ENCODE data around the gene SCT. TPM values are rescaled to one million over a fixed set of nuclear protein-coding genes. Genes with fewer than 3 reads are reported as not detected.

The SCT gene
- total RNA-seq, 1 experiment from 2014 or later: not detected

- POLR2A ChIA-PET (ENCODE audit: low non-redundant PET): no interaction called here
Measured at GRCh38 chr11:605286-606129, 21.5 kb downstream of the SCT start.

GRCh38 chr11:603154-603553, 23.8 kb downstream of the SCT start:
- BruUV-seq (replicated peaks): no TSS peak
- no peak for TF ChIP-seq EZH2 (IDR thresholded peaks at IDR 0.05; ENCODE audit: borderline replicate concordance, low read depth, low read length, poor library complexity, severe bottlenecking)
- TF ChIP-seq CTCF (conservative IDR thresholded peaks at IDR 0.05; ENCODE audit: low read depth, low read length): no peak

More at GRCh38 chr11:605286-606129, 21.5 kb downstream of the SCT start:
- no peak for TF ChIP-seq CTCF (conservative IDR thresholded peaks at IDR 0.05; ENCODE audit: low read depth, low read length)
- TF ChIP-seq EZH2 (IDR thresholded peaks at IDR 0.05; ENCODE audit: borderline replicate concordance, low read depth, low read length, poor library complexity, severe bottlenecking): no peak
- Histone ChIP-seq H3K36me3 (ENCODE audit: insufficient read depth, low read length, poor library complexity, severe bottlenecking) (peaks cover 66% of the 10 kb centered on the region), H3K27me3 (replicated peaks; ENCODE audit: insufficient read depth, low read depth, low read length, poor library complexity) (no peaks in the 10 kb centered on the region), H3K4me3 (ENCODE audit: low read depth, low read length, poor library complexity, severe bottlenecking) (no peak overlapping the region), H3K4me1 (ENCODE audit: insufficient read depth, low read length, poor library complexity, severe bottlenecking) (no peaks in the 10 kb centered on the region), H3K9me3 (ENCODE audit: low read depth, low read length, poor library complexity, severe bottlenecking) (no peaks in the 10 kb centered on the region), H3K27ac (ENCODE audit: low read depth, low read length, poor library complexity, severe bottlenecking) (no peak overlapping the region)
- DNase-seq (ENCODE audit: low spot score): no peak
- CTCF ChIA-PET: no interaction called here
- intact Hi-C loops (cut with micrococcal nuclease; ENCODE audit: unreplicated experiment): no loop called here
- BruUV-seq (replicated peaks): no TSS peak

GRCh38 chr11:601573-602245, 25.3 kb downstream of the SCT start:
- Histone ChIP-seq H3K27ac (ENCODE audit: low read depth, low read length, poor library complexity, severe bottlenecking) (no peak overlapping the region), H3K36me3 (ENCODE audit: insufficient read depth, low read length, poor library complexity, severe bottlenecking) (peaks cover 57% of the 10 kb centered on the region), H3K4me3 (ENCODE audit: low read depth, low read length, poor library complexity, severe bottlenecking) (no peak overlapping the region), H3K9me3 (ENCODE audit: low read depth, low read length, poor library complexity, severe bottlenecking) (no peaks in the 10 kb centered on the region), H3K4me1 (ENCODE audit: insufficient read depth, low read length, poor library complexity, severe bottlenecking) (no peaks in the 10 kb centered on the region), H3K27me3 (replicated peaks; ENCODE audit: insufficient read depth, low read depth, low read length, poor library complexity) (no peaks in the 10 kb centered on the region)
- no TSS peak for BruUV-seq (replicated peaks)
- CTCF ChIA-PET: no interaction called here
- DNase-seq (ENCODE audit: low spot score): no peak
- TF ChIP-seq CTCF (conservative IDR thresholded peaks at IDR 0.05; ENCODE audit: low read depth, low read length) (no peak), EZH2 (IDR thresholded peaks at IDR 0.05; ENCODE audit: borderline replicate concordance, low read depth, low read length, poor library complexity, severe bottlenecking) (no peak)
- intact Hi-C loops (cut with micrococcal nuclease; ENCODE audit: unreplicated experiment): no loop called here
- POLR2A ChIA-PET (ENCODE audit: low non-redundant PET): interaction anchor here (0.7 kb wide), 1 partner anchor 476 kb away, joined by 14 read pairs; no protein-coding TSS in a partner anchor

More at GRCh38 chr11:603154-603553, 23.8 kb downstream of the SCT start:
- no peaks in the 10 kb centered on the region for H3K4me1 ChIP-seq (ENCODE audit: insufficient read depth, low read length, poor library complexity, severe bottlenecking)
- H3K36me3 ChIP-seq (ENCODE audit: insufficient read depth, low read length, poor library complexity, severe bottlenecking): peaks cover 62% of the 10 kb centered on the region
- no peak overlapping the region for H3K27ac ChIP-seq (ENCODE audit: low read depth, low read length, poor library complexity, severe bottlenecking)
- no peaks in the 10 kb centered on the region for H3K27me3 ChIP-seq (replicated peaks; ENCODE audit: insufficient read depth, low read depth, low read length, poor library complexity)
- no peak for DNase-seq (ENCODE audit: low spot score)
- ChIA-PET POLR2A (ENCODE audit: low non-redundant PET) (no interaction called here), CTCF (no interaction called here)
- H3K9me3 ChIP-seq (ENCODE audit: low read depth, low read length, poor library complexity, severe bottlenecking): no peaks in the 10 kb centered on the region
- intact Hi-C loops (cut with micrococcal nuclease; ENCODE audit: unreplicated experiment): no loop called here
- no peak overlapping the region for H3K4me3 ChIP-seq (ENCODE audit: low read depth, low read length, poor library complexity, severe bottlenecking)
